GM10248 (cell line): Measurements from ENCODE around the gene KIF5B.

Source experiments
- CTCF ChIA-PET: fragments of 300-600 bp; sonication (Branson Sonifier 250); formaldehyde crosslinking; extraction: SDS; loops from one replicate; lab custom pipeline; 2021; ENCODE audit warnings: antibody characterized with exemption; lab: Yijun Ruan, JAX
- POLR2A ChIA-PET: fragments of 350-650 bp; sonication (Branson Sonifier 250); formaldehyde crosslinking; extraction: SDS; loops from one replicate; lab custom pipeline; 2020; ENCODE audit warnings: antibody characterized with exemption; lab: Yijun Ruan, JAX
- DNase-seq: peaks from one replicate; pipeline ENCODE4 v3.0.0; 2012; ENCODE audit errors: extremely low spot score
- TF ChIP-seq, protein P1 (sequence below): IDR thresholded peaks from 2 replicates; pipeline ENCODE4 v1.5.1; 2012; ENCODE audit warnings: mild to moderate bottlenecking, low read depth; ENCODE audit errors: extremely low read depth, missing control alignments, control extremely low read depth

KIF5B gene

DNA sequence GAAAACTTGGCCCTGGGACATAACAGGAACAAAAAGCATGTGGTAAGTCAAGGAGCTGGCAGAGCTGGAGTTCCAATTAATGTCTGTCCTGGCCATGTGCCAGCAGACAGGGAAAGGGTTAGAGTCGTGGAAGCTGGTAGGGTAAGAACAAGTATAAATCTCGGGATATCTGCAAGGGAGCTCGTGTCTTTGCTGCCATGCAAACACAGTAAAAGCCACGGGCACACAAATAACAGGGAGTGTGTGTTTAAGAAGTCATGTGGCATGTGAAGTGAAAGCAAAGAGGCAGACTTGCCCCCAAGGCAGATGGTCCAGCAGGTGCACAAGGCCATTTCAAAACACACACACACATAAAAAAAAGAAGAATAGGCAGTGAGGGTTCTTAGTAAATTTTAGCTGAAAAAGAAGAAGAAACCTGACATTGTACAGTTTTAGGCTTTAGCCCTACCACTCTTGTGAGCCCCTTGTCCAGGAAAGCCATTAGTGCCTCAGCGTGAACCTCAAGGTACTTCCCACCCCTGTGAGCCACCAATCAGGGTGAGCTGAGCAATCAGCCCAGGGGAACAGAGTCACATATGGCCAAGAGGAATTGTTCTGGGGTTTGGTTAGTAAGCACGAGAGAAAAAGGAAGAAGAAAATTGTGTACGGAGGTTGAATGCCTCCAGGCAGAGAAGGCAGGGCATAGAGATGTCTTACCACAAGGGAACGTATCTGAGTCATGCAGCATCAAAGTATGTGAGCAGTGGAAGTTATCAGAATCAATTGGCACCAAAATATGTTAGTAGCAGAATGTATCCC, 94.7 kb downstream of the KIF5B start:
- TF ChIP-seq, protein P1, sequence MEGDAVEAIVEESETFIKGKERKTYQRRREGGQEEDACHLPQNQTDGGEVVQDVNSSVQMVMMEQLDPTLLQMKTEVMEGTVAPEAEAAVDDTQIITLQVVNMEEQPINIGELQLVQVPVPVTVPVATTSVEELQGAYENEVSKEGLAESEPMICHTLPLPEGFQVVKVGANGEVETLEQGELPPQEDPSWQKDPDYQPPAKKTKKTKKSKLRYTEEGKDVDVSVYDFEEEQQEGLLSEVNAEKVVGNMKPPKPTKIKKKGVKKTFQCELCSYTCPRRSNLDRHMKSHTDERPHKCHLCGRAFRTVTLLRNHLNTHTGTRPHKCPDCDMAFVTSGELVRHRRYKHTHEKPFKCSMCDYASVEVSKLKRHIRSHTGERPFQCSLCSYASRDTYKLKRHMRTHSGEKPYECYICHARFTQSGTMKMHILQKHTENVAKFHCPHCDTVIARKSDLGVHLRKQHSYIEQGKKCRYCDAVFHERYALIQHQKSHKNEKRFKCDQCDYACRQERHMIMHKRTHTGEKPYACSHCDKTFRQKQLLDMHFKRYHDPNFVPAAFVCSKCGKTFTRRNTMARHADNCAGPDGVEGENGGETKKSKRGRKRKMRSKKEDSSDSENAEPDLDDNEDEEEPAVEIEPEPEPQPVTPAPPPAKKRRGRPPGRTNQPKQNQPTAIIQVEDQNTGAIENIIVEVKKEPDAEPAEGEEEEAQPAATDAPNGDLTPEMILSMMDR = no peak
- peak; percentile 15 for DNase-seq
- ChIA-PET POLR2A (no interaction called here), CTCF (interaction anchor here (1.3 to 3.5 kb wide), 3 partner anchors 11 to 59 kb away, joined by 3 to 13 read pairs (median 4); no protein-coding TSS in a partner anchor)

DNA sequence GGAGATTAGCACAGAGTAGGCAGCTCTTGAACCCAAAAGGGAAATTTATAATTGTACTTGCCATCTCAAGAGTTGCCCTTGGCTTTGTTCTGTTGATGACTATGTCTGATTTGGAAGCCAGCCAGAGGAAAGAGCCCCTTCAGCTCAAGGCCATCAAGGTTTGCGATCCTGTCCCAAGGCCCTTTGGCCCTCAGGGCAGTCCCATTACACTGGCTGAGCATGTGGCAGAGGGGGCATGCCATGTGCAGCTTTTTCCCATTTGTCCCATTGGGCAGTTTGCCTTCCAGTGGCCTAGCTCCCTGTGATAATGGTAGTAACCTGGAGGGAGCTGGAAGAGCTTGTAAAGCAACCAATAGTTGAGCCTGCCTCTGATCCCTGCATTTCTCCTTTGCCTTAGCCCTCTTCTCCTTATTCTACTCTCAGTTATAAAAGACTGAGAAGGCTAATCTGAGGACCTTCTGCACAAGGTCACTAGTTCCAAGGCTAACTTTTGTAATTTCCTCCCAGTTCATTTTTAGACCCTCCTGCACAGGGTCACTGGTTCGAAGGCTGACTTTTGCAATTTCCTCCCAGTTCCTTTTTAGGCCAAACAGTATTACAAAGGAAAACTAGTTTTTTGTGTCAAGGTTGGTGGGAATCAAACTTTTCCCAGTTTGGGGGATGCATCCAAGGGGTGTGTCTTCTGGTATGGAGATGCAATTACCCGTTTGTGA, 96.6 kb downstream of the KIF5B start:
- CTCF ChIA-PET = interaction anchor here (1.0 kb wide), 1 partner anchor 27 kb away, joined by 3 read pairs; no protein-coding TSS in a partner anchor

More for the DNA sequence above, 96.6 kb downstream of the KIF5B start:
- POLR2A ChIA-PET = no interaction called here
- TF ChIP-seq, protein P1 = no peak
- DNase-seq = no peak
